AG04449 (cell line): ENCODE results near the gene APEH.

ENCODE experiments used
- CTCF ChIA-PET: fragments of 350-600 bp; formaldehyde crosslinking; extraction: SDS; loops from one replicate; lab custom pipeline; 2021; ENCODE audit warnings: antibody characterized with exemption; lab: Yijun Ruan, JAX
- POLR2A ChIA-PET: fragments of 400-600, 350-600 bp; formaldehyde crosslinking; extraction: SDS; loops from one replicate; lab custom pipeline; 2020; ENCODE audit warnings: antibody characterized with exemption, inconsistent platforms; lab: Yijun Ruan, JAX
- DNase-seq: peaks from one replicate; pipeline ENCODE4 v3.0.0-alpha.2; 2010; ENCODE audit warnings: low read depth, low spot score
- H3K4me3 ChIP-seq: 2 replicates; pipeline ENCODE4 v1.5.1; 2011; ENCODE audit warnings: low read depth, mild to moderate bottlenecking, control low read depth, low read length
- CTCF ChIP-seq: IDR thresholded peaks from one replicate; pipeline ENCODE4 v1.5.1; 2011; ENCODE audit warnings: mild to moderate bottlenecking, moderate library complexity, low read length, control low read depth, inconsistent platforms; ENCODE audit not compliant: insufficient read depth; ENCODE audit errors: missing control alignments

APEH gene

DNA sequence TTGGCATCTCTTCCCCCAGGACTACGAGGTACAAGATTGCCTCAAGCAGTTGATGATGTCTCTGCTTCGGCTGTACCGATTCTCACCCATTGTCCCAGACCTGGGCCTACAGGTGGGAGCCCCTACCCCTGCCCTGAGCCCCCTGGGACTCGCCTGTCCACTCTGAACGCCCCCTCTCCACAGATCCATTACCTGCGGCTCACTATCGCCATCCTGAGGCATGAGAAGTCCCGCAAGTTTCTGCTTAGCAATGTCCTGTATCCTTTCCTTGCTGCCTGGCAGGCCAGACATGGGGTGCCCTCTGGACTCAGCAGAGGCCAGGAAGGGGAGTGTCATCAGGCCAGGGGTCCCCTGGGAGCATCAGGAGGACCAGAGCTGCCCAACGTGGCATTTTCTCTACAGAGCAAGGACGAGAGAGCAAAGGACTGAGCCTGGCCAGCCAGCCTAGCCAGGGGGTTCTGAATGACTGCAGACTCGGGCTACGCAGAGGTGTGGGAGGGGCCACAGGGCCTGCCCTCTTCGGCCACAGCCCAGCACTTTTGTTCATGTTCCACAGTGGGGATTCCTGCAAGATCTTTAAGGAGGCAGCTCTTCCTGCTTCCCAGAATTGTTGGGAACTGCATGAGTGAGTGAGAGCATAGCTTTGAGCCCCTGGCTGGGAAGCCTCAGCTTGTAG, 26.4 kb downstream of the APEH start:
- CTCF ChIA-PET: interaction anchor here (0.7 to 7.8 kb wide), 14 partner anchors 8 to 229 kb away, joined by 3 to 74 read pairs (median 4); partner anchors contain the start of genes AMIGO3 and MON1A
- no peak for TF ChIP-seq CTCF
- POLR2A ChIA-PET: no interaction called here
- DNase-seq: no peak
- no peak overlapping the region for H3K4me3 ChIP-seq

- no peak for DNase-seq
- POLR2A ChIA-PET: interaction anchor here (0.6 kb wide), 1 partner anchor 1234 kb away, joined by 3 read pairs; no protein-coding TSS in a partner anchor
Observed at GRCh38 chr3:49701388-49702077, 27.4 kb downstream of the APEH start.

DNA sequence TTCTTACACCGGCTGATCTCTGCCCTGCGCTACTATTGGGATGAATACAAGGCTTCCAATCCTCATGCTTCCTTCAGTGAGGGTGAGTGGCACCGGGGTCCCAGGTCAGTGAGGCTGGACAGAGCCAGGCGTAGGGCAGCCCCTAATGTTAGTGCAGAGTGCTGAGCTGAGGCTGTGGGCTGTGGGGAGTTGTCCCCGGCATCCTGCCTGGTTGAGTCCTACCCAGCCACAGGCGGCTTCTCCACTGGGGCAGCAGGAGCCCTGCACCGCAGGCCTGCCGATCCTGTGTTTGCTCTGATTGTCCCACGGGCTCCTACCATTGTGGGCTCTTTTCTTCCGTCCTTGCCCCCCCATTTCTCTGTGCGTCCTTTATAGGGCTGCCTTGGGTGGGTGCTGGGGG, 28.5 kb downstream of the APEH start:
- H3K4me3 ChIP-seq: no peak overlapping the region
- POLR2A ChIA-PET: no interaction called here
- TF ChIP-seq CTCF: no peak
- DNase-seq: no peak
- CTCF ChIA-PET: interaction anchor here (0.9 to 7.8 kb wide), 13 partner anchors 9 to 227 kb away, joined by 3 to 74 read pairs (median 4); partner anchors contain the start of gene AMIGO3

More at GRCh38 chr3:49701388-49702077, 27.4 kb downstream of the APEH start:
- TF ChIP-seq CTCF: peak; percentile 64
- H3K4me3 ChIP-seq: no peak overlapping the region
- CTCF ChIA-PET: interaction anchor here (0.7 to 7.8 kb wide), 18 partner anchors 9 to 228 kb away, joined by 3 to 74 read pairs (median 4); partner anchors contain the start of genes AMIGO3 and MON1A

GRCh38 chr3:49703443-49703927, 29.3 kb downstream of the APEH start:
- no peak for DNase-seq
- peak; percentile 90 for TF ChIP-seq CTCF
- POLR2A ChIA-PET: no interaction called here
- no peak overlapping the region for H3K4me3 ChIP-seq
- CTCF ChIA-PET: interaction anchor here (0.9 to 7.8 kb wide), 14 partner anchors 10 to 226 kb away, joined by 3 to 74 read pairs (median 4); partner anchors contain the start of genes AMIGO3 and IP6K1

DNA sequence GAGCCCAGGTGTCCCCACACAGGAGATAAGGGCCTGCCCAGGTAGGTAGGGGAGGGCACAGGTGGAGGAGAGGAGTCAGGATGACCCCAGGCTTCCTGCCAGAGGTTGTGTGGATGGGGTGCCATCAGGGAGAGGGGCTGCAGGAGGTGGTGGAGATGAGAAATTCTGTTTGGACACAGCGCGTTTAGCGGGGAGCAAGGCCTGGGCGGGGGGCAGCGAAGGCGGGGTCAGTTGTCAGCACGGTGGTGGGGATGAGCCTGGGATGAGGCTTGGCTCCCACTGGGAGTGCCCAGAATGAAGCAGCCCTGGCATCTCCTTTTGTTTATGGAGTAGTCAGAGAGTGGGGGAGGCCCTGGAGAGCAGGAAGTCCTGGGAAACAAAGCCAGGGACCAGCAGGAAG, 29.8 kb downstream of the APEH start:
- ChIA-PET CTCF (interaction anchor here (0.9 to 7.8 kb wide), 11 partner anchors 9 to 164 kb away, joined by 3 to 74 read pairs (median 4); partner anchors contain the start of genes AMIGO3 and IP6K1), POLR2A (no interaction called here)
- no peak for TF ChIP-seq CTCF
- no peak overlapping the region for H3K4me3 ChIP-seq
- no peak for DNase-seq
